NAMALWA (cell line): ENCODE results near the gene PLCB4.

Experiments
- DNase-seq: peaks from one replicate; pipeline ENCODE4 v3.0.0-alpha.2; 2015; ENCODE audit warnings: low spot score

The PLCB4 gene

GRCh38 chr20:9498322-9498721, 429.4 kb downstream of the PLCB4 start:
- no peak for DNase-seq

GRCh38 chr20:9499126-9499899, 430.4 kb downstream of the PLCB4 start:
- DNase-seq: no peak

- DNase-seq: peak; percentile 7
Observed at GRCh38 chr20:9500121-9500520, 431.2 kb downstream of the PLCB4 start.

- DNase-seq: no peak
Observed at GRCh38 chr20:9501473-9501872, 432.6 kb downstream of the PLCB4 start.

GRCh38 chr20:9503526-9504245, 434.8 kb downstream of the PLCB4 start:
- peak; percentile 33 for DNase-seq

GRCh38 chr20:9506280-9506821, 437.5 kb downstream of the PLCB4 start:
- no peak for DNase-seq

- DNase-seq: no peak
Observed at GRCh38 chr20:9506964-9507369, 438.1 kb downstream of the PLCB4 start.

- DNase-seq: no peak
Observed at GRCh38 chr20:9507544-9508239, 438.8 kb downstream of the PLCB4 start.

- no peak for DNase-seq
Observed at GRCh38 chr20:9508240-9508661, 439.4 kb downstream of the PLCB4 start.

GRCh38 chr20:9508696-9509178, 439.9 kb downstream of the PLCB4 start:
- no peak for DNase-seq

GRCh38 chr20:9509246-9509645, 440.4 kb downstream of the PLCB4 start:
- DNase-seq: no peak

GRCh38 chr20:9510911-9511310, 442.0 kb downstream of the PLCB4 start:
- peak; percentile 30 for DNase-seq

- DNase-seq: no peak
Observed at GRCh38 chr20:9514072-9514460, 445.2 kb downstream of the PLCB4 start.

GRCh38 chr20:9514461-9515213, 445.8 kb downstream of the PLCB4 start, which contains the start of gene LAMP5:
Gene LAMP5, plus strand, starts transcription at chr20:9514590. Its CDS starts 263 bp downstream, at chr20:9514853.
- peak; percentile 27 for DNase-seq

- DNase-seq: no peak
Observed at GRCh38 chr20:9515214-9515585, 446.3 kb downstream of the PLCB4 start.

GRCh38 chr20:9515741-9516233, 446.9 kb downstream of the PLCB4 start:
- DNase-seq: no peak

GRCh38 chr20:9516234-9516871, 447.5 kb downstream of the PLCB4 start:
- DNase-seq: no peak

GRCh38 chr20:9517297-9518162, 448.6 kb downstream of the PLCB4 start:
- DNase-seq: no peak

GRCh38 chr20:9518576-9519175, 449.8 kb downstream of the PLCB4 start:
- no peak for DNase-seq
